ENCODE measurements around the gene CACNA1D.

Gene CACNA1D

GRCh38 chr3:53822331-53822741 lies 327.9 kb downstream of the CACNA1D start:
- no peak for DNase-seq (ENCODE audit: low read depth)

GRCh38 chr3:53823026-53823955 lies 328.9 kb downstream of the CACNA1D start:
- no peak for DNase-seq (ENCODE audit: low read depth)

DNA sequence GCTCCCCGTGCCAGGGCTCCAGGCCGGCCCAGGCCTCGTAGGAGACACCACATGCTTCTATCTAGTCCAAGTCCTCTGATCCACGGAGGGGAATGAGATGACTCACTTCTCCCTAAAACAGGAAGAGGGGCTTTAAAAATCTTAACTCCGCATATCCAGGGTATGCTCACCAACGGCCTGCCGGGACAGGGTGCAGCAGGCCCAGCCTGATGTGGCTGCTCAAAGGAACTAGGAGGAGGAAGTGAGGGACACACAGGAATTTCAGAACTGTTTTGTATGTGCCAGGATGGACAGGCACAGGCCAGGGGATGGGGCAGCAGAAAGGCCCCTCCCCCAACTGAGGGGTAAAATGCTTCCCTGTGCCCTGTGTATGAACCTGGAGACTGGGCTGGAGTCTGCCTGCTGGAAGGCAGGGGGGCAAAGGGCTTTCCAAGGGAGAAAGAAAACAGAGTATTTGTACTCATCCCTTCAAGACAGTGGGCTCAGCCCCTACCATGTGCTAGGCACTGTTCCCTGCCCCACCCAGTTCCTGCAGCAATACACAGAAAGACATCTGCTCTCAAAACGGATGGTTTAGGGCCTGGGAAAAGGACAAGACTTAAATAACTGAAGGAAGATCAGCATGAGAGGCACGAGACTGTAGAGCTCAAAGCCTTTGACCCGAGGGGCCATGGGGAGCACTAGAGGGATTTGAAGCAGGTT lies 329.7 kb downstream of the CACNA1D start:
- DNase-seq (ENCODE audit: low read depth) = no peak

- DNase-seq (ENCODE audit: low read depth) = no peak
These were observed 330.4 kb downstream of the CACNA1D start for GRCh38 chr3:53824795-53825194.

GRCh38 chr3:53826048-53826447 lies 331.6 kb downstream of the CACNA1D start:
- DNase-seq (ENCODE audit: low read depth) = no peak

- no peak for DNase-seq (ENCODE audit: low read depth)
These were observed 334.2 kb downstream of the CACNA1D start for GRCh38 chr3:53828581-53828980.

- DNase-seq (ENCODE audit: low read depth) = no peak
These were observed 335.2 kb downstream of the CACNA1D start for GRCh38 chr3:53829605-53830004.

- DNase-seq (ENCODE audit: low read depth) = no peak
These were observed 336.5 kb downstream of the CACNA1D start for GRCh38 chr3:53830944-53831343.

DNA sequence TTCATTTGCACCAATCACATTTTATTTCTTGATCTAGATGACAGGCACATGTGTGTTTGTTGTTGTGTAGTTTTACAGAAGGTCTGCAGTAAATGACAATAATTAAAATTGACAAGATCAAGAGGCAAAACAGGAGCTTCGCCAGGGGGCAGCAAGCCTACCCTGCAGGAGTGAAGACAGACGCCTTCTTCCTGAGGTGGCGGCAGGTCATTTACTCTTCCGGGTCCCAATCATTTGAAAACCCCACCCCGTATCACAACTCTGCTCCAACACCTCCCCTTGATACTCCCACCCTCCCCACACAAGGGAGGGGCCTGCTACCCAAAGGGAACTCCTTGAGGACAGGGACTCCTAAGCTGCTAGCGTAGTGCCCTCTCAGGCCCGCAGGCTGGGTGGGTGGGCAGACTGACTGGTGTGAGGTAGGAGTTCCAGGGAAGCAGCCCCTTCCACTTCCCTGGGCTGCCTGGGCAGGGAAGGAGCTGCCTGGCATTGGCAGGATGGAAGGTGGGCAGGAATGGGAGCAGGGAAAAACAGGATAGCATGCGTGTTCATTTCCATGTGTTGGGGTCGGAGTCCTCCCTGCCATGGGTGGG lies 338.7 kb downstream of the CACNA1D start:
- DNase-seq (ENCODE audit: low read depth) = no peak

GRCh38 chr3:53833700-53834099 lies 339.3 kb downstream of the CACNA1D start:
- no peak for DNase-seq (ENCODE audit: low read depth)

GRCh38 chr3:53834429-53835095 lies 340.2 kb downstream of the CACNA1D start:
- DNase-seq (ENCODE audit: low read depth) = no peak

DNA sequence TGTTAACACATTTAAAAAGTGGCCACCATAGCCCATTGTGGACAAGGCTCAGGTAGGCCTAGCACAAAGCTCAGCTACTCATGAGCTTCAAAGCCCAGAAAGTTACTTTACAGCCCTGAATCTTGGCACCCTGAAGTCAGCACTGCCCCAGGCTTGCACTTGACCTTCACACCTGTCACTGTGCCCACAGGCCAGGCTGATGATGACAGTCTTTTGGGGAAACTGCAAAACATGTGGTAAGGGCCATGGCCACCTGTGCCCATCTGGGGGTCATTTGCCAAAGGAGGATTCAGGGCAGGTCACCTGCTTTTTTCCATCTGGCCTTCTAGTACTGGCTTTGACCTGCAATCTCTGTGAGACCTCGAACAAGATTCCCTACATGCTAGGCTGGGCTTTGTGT lies 340.8 kb downstream of the CACNA1D start:
- no peak for DNase-seq (ENCODE audit: low read depth)

DNA sequence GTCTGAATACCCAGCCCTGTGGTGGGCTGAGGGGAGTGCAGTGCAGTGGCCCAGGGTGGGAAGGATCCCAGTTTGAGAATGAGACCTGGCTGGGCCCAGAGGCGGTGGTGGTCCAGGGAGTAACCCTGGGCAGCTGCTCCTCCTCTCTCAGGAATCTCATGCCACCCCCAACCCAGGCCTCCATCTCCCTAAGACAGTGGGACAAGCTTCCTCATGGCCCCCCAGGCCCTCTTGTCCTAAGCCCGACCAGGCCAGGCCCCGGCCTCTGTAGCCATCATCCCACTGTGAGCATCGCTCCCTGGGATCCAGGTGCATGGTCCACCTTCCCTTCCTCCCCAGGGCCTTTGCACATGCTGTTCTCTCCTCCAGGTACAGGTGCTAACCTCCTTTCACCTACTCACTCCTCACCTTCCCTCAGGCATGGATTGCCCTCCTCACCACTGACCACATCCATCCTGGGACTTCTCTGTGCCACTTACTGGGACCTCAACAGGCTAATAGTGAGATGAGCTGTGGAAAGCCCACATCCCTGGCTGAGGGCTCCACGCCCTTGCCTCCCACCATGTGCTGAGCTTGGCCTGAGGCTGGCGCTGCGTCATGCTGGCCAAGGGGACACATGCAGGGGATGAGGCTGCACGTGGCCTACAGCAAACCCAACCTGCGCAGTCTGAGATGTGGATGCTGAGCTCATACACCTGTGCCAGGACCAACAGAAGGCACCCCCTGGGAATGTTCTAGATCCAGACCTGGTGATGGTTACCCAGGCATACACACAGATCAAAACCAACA lies 341.9 kb downstream of the CACNA1D start:
- DNase-seq (ENCODE audit: low read depth) = no peak

DNA sequence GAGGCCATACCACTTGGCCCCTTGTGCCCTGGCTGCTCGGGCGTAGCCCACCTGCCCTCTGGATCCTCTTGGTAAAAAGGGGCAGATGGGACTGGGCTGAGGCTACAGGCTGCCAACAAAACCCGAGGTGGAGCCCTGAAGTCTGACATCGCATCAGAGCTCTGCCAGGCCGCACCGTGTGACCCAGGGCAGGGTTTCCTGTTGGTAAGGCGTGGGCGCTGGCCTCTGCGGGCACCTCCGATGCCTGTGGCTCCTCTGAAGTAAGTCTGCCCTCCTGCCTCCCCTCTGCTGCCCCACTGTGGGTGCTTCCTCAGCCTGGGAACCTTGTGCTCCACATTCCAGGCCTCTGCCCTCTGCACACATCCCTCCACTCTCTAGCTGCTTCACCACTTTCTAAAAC lies 342.9 kb downstream of the CACNA1D start:
- DNase-seq (ENCODE audit: low read depth) = no peak

DNA sequence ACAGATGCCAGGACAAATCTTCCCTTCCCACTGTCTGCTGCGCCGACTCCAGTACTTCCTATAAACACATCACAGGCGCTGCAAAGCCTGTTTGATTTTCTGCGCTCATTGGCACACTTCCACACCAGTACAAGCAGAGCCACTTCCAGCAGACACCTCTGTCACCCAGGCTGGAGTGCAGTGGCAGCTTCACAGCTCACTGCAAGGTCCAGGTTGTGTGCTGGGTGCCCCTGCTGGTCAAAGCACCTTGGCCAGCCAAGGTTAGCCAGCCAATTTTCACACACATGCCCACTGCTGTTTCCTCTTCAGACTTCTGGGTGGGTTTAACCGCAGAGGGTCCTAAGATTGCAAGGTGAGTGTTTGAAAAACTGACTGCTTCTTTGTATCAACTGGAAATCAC lies 346.9 kb downstream of the CACNA1D start:
- no peak for DNase-seq (ENCODE audit: low read depth)

DNA sequence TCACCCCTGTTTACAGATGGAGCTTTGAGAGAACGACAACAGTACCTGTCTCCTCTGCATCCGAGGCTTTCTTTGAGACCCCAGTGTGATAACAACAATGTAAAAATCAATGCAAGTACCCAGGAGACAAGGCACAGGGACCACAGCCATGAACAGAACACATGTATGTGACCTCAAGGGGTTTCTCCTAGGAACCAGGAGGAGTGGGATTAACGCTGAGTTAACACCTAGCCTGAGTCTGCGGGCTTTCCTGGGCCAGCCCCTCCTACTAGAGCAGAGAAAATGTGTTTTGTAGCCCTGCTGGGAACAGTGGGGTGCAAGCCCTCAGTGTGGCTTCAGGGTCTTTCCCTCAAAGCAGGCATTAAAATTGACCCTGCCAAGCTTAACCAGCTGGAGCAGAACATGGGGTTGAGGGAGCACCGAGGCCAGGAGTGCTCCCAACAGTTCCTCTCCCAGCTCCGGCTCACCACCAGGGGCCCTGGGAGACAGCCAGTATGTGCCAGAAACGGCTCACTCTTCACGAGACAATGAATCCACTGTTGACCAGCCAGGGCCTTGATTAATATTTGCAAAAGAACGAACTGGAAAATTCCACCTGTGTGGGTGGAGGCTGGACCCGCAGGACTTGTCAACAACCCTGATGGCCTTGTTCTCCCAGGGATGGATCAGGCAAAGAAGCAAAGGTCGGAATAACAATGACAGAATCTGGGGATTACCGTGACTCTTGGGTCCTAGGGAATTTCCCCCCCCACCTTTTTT lies 348.2 kb downstream of the CACNA1D start:
- no peak for DNase-seq (ENCODE audit: low read depth)

- DNase-seq (ENCODE audit: low read depth) = no peak
These were observed 349.1 kb downstream of the CACNA1D start for GRCh38 chr3:53843195-53844177.

DNA sequence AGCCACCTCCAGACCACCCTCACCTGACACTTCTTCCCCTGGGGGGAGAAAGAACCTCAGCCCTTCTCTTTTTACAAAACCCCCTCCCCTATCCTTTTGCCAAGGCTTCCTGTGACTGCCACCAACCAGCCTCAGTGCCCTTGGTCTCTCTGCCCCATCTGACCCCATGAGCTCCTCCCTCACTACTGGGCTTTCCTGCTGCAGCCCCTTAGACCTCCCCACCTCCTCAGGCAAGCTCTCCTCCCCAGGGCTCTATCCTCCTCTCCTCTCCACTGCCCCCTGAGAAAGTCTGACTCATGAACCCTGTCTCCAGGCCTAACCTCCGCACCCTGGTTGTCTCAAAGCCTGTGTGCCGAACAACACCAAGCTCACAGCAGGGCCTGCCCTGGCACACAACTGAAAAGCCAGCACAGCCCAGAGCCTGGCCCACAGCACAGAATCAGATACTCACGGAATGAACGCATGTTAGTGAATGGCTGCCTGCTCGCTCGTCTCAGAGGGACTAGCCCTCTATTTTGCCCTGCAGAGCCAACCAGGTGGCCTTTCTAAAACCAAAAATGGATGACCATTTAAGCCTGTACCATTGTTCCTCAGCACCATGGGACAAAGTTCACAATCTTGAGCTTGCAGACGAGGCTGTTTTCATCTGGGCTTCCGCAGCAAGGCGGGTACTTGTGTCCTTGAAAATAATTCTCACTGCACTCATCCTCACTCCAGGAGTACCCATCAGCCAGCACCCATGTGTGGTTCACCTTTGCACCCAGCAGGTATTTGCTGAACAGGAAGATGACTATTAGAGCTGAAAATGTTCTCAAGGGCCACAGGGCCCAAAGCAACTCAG lies 350.1 kb downstream of the CACNA1D start:
- no peak for DNase-seq (ENCODE audit: low read depth)
